ENCODE measurements around the gene AMPD3. TPM values are rescaled to one million over a fixed set of nuclear protein-coding genes. Genes with fewer than 3 reads are reported as not detected.

Gene AMPD3
- total RNA-seq, 4 donors from 2014 or later, result 1.2 to 6.4 (median 6.1) TPM; not detected in 1

DNA sequence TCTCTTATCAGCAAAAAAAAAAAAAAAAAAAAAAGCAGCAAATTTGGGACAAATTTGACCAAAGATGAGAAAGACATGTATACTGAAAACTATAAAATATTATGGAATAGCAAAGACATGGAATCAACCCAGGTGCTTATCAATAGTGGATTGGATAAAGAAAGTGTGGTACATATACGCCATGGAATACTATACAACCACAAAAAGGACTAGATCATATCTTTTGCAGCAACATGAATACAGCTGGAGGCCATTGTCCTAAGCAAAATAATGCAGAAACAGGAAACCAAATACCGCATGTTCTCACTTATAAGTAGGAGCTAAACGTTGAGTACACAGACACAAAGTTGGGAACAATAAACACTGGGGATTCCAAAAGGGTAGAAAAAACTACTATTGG, 87.7 kb downstream of the AMPD3 start:
- DNase-seq, result no peak
- H3K27me3 ChIP-seq, result no peaks in the 10 kb centered on the region
- no peak overlapping the region for H3K4me3 ChIP-seq
- intact Hi-C loops (cut with DNase I; ENCODE audit: low total_unique reads), result no loop called here
- no peak overlapping the region for H3K27ac ChIP-seq
- TF ChIP-seq, protein P1, sequence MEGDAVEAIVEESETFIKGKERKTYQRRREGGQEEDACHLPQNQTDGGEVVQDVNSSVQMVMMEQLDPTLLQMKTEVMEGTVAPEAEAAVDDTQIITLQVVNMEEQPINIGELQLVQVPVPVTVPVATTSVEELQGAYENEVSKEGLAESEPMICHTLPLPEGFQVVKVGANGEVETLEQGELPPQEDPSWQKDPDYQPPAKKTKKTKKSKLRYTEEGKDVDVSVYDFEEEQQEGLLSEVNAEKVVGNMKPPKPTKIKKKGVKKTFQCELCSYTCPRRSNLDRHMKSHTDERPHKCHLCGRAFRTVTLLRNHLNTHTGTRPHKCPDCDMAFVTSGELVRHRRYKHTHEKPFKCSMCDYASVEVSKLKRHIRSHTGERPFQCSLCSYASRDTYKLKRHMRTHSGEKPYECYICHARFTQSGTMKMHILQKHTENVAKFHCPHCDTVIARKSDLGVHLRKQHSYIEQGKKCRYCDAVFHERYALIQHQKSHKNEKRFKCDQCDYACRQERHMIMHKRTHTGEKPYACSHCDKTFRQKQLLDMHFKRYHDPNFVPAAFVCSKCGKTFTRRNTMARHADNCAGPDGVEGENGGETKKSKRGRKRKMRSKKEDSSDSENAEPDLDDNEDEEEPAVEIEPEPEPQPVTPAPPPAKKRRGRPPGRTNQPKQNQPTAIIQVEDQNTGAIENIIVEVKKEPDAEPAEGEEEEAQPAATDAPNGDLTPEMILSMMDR (IDR thresholded peaks at IDR 0.05), result no peak
- TF ChIP-seq POLR2A (IDR thresholded peaks at IDR 0.05), result no peak
- H3K36me3 ChIP-seq, result no peaks in the 10 kb centered on the region
- no peaks in the 10 kb centered on the region for H3K4me1 ChIP-seq
- no peaks in the 10 kb centered on the region for H3K9me3 ChIP-seq

DNA sequence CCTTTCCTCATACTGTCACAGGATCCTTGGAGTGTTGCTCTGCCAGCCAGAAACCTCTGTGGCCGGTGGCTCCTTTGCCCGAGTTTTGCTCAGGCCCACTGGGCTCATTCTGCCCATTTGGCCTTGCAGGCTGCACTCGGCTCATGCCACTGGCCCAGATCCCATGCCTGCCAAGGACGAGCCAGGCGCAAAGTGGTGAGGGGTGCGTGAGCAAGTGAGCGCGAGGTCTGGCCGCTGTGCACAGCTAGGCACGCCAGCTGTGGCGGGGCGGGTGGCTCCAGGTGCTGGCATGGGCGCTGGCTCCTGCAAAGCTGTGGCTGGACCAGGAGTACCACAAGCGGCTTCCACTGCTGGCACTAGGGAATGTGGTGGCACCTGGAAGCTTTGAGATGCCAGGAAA, 88.7 kb downstream of the AMPD3 start:
- TF ChIP-seq, protein P1 (IDR thresholded peaks at IDR 0.05), result no peak
- TF ChIP-seq POLR2A (IDR thresholded peaks at IDR 0.05), result no peak
- no peak for DNase-seq
- H3K4me1 ChIP-seq, result no peaks in the 10 kb centered on the region
- H3K4me3 ChIP-seq, result no peak overlapping the region
- H3K9me3 ChIP-seq, result no peaks in the 10 kb centered on the region
- H3K27ac ChIP-seq, result no peak overlapping the region
- H3K36me3 ChIP-seq, result no peaks in the 10 kb centered on the region
- no peaks in the 10 kb centered on the region for H3K27me3 ChIP-seq
- intact Hi-C loops (cut with DNase I; ENCODE audit: low total_unique reads), result no loop called here

DNA sequence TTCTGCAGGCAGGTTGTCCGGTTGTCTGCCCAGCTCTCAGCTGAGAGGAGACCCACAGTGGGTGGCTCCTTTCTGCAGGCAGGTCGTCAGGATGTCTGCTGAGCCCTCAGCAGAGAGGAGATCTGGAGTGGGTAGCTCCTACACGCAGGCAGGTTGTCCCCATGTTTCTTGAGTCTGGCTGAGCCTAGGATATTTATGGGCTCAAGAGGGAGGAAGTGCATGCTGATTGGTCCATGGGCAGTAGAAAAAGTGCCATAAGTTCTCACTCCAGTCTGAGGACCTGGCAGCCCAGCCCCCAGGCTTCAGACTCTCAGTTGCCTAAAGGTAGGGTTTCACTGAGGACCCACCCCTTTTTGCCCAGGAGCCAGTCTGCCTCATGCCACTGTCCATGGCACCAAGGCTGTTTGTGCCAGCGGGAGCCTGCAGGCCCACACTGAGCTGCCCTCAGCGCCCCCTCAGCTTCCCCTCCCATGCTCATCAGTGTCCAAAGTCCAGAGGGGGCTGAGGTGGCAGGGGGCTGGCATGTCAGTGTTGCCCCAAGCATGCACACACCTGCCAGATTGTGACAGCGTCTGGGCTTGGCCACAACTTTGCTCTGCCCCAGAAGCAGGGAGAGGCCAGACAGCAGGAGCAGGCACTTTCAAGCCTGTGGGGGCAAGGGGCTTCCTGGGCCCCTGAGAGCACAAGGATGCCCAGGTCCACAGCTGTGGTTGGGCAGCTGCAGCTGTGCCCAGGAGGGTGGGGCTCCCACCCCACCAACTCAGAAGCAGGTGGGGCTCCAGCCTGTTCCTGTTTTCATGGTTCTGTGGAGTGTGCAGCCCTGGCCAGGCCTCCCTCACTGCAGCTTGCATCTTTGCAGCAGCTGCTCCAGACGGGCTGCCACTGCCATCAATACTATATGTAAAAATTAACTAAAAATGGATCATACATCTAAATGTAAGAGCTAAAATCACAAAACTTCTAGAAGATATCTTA, 89.7 kb downstream of the AMPD3 start:
- H3K36me3 ChIP-seq, result no peaks in the 10 kb centered on the region
- intact Hi-C loops (cut with DNase I; ENCODE audit: low total_unique reads), result no loop called here
- H3K27me3 ChIP-seq, result no peaks in the 10 kb centered on the region

DNA sequence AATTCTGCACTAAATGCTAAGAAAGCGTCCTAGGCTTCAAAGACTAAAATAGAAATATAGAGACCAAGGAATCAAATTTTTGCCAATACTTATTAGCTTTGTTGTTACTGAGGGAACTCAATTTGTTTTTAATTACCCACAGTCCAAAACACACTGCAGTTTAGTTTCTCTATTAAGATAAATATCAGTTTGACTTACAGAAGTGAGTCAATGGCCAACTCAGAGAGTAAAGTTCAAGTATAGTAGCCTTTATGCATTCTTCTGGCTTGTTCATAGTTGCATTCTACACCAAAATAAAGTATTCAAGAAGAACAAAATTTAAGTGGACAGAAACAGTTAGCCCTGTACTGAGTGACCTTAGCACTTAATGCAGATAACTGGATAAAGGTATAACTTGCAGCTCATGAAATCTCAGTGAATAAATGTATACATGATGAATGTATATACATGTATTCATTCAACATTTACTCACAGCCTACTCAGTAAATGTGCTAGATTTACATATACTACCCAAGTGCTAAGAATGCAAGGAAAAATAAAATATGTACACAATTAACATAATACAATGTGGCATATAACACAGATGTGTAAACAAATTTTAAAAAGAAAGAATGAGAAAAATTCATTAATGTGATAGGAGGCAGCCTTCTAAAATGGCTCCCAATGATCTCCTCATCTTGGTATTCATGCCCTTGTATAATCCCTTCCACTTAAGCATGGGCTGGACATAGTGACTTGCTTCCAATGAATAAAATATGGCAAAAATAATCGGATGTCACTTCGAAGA, 95.6 kb downstream of the AMPD3 start:
- no peak overlapping the region for H3K27ac ChIP-seq
- TF ChIP-seq POLR2A (IDR thresholded peaks at IDR 0.05), result no peak
- TF ChIP-seq, protein P1 (IDR thresholded peaks at IDR 0.05), result no peak
- H3K9me3 ChIP-seq, result no peaks in the 10 kb centered on the region
- no peaks in the 10 kb centered on the region for H3K27me3 ChIP-seq
- H3K4me1 ChIP-seq, result no peaks in the 10 kb centered on the region
- no peak overlapping the region for H3K4me3 ChIP-seq
- no peak for DNase-seq
- intact Hi-C loops (cut with DNase I; ENCODE audit: low total_unique reads), result no loop called here
- H3K36me3 ChIP-seq, result no peaks in the 10 kb centered on the region

More for the DNA sequence above, 89.7 kb downstream of the AMPD3 start:
- Histone ChIP-seq H3K27ac (no peak overlapping the region), H3K4me1 (no peaks in the 10 kb centered on the region), H3K4me3 (no peak overlapping the region), H3K9me3 (no peaks in the 10 kb centered on the region)
- no peak for DNase-seq
- TF ChIP-seq POLR2A (IDR thresholded peaks at IDR 0.05), result no peak
- TF ChIP-seq, protein P1 (IDR thresholded peaks at IDR 0.05), result no peak

DNA sequence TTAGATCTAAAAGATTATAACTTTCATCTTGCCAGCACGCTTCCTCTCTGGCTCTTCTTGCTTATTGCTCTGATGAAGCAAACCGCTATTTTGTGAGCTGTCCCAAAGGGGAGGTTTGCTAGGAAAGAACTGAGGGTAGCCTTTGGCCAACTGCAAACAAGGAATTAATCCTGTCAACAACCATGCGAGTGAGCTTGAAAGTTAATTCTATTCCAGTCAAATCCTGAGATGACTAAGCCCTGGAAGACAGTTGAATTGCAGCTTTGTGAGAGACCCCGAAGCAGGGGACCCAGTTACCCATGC, 96.2 kb downstream of the AMPD3 start:
- intact Hi-C loops (cut with DNase I; ENCODE audit: low total_unique reads), result no loop called here
- no peaks in the 10 kb centered on the region for H3K27me3 ChIP-seq
- no peak for TF ChIP-seq POLR2A (IDR thresholded peaks at IDR 0.05)
- TF ChIP-seq, protein P1 (IDR thresholded peaks at IDR 0.05), result no peak
- H3K36me3 ChIP-seq, result no peaks in the 10 kb centered on the region
- no peak overlapping the region for H3K27ac ChIP-seq
- H3K4me1 ChIP-seq, result no peaks in the 10 kb centered on the region
- H3K9me3 ChIP-seq, result no peaks in the 10 kb centered on the region
- no peak overlapping the region for H3K4me3 ChIP-seq
- no peak for DNase-seq

Measured in uterus (tissue), 4 donors.